Measurements from ENCODE around the gene CELSR1.

CELSR1 gene

DNA sequence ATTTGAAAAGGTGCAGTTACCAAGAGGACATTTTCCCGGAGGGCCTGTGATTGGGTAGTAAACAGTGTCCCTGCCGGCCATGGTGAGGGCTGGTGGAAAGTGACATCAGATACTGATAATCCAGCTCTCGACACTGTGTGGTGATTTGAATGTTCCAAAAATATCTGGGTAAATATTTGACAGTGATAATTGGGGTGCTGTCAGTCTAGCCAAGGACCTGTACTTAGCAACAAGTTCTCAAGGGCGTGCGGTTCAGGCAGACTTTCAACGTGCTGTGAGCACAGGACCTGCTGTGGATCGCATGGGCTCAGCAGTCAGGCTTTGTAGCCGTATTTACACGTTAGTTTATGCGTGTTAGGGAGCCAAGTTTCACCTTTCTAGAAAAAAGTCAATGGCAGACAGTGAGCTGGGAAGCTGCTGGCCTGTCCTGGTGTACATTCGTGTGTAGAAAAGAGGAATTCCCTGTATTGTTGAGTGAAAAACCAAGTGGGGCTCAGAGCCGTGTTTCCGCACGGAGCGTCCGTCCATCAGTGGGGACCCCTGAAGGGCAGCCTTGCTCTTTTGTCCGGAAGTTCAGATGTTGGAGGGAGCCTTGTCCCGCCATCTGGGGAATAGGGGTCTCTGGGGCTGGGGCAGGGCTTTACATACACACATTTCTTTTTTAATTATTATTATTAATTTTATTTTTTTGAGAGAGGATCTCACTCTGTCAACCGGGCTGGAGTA lies 190.6 kb downstream of the CELSR1 start:
- no peak for DNase-seq

- DNase-seq = no peak
These were observed 196.7 kb downstream of the CELSR1 start for GRCh38 chr22:46340676-46341075.

GRCh38 chr22:46339956-46340355 lies 197.5 kb downstream of the CELSR1 start:
- DNase-seq = no peak

GRCh38 chr22:46338636-46339035 lies 198.8 kb downstream of the CELSR1 start:
- no peak for DNase-seq

- DNase-seq = no peak
These were observed 199.6 kb downstream of the CELSR1 start for GRCh38 chr22:46337870-46338269.

DNA sequence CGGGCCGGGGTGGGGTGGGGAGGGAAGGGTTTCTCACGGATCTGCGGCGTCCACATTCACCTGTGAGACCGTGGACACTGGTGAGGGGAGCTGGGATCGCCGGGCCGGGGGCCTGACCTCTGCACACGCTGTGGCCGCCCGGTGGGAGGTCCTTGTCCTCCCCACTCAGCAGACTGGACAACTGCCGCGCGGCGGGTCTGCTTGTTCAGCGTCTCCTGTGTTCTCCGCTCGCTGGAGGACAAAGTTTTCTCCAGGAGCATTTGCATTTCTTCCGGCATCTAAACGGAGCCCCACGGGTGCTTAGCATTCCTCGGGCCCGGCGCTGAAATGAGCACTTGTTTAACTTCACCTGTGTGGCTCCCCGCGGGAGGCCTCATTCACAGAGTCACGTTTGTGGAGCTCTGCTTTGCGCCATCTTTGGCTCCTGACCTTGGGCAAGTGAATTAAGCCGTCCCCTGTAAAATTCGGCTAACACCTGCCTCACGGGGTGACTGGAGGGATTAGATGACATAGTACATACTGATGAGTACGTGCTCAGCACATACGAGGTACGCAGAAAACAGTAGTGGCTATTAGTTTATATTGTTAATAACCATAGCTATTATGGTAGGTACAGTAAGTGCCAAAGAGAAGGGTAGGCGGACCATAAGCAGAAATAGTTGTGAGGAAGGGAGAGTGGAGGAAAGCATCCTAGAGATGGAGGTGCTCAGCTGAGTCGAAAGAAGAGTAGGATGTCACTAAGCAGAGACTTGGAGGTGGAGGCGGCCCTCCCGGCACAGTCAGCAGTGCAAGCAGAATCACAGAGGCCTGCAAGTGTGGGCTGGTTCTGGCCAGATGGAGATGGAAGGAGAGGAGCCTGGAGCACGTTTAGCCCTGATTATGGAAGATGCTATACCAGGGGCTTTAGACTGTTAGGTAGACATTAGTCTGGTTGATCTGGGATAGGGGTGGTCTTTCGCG lies 201.0 kb downstream of the CELSR1 start:
- peak in 1 of 2 donors; percentile 13 for DNase-seq

DNA sequence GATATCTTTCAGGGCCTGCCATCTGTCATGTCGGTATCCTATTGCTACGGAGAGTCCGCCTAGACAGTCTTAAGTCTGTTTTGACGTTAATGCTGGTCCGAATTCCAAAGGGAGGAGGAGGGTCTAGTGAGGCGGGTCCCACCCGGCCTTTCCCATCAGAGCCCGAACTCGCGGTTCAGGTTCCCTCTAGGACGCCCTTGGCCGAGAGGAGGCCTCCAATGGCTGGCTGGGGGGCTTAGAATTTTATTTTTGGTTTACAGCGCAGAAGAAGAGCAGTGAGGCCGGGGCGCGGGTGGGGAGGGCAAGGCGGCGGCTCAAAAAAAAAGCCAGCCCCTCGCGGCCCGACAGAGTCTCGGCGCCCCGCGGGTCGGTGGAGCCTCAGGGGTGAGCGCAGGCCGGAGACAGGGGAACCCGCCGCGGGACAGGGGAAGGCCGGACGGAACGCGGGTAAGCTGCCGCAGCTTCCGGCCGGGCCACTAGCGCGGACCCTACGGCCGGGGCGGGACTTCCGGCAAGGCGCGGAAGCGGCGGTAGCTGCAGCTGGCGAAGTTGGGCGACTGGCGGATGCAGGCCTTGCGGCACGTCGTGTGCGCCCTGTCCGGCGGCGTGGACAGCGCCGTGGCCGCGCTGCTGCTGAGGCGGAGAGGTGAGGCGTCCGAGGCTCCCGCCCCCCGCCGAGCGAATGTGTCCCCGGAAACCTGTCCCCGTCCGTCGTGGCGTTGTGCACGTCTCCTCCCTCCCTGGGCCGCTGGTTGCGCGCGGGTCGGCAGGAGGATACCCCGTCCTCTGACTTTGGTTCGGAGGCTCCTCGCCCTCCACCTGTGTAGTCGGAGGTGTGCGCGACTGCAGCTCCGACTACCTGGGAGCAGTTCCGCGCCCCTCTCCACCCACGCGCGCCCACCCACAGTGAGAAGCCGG lies 202.0 kb downstream of the CELSR1 start, which contains the start of gene TRMU:
TRMU (plus strand) TSS at position 514 of the 918 bp plus-strand sequence; CDS start at position 565, 51 bp downstream.
- peak; percentile 73 to 79 for DNase-seq

- no peak for DNase-seq
These were observed 205.9 kb downstream of the CELSR1 start for GRCh38 chr22:46331496-46331895.

DNA sequence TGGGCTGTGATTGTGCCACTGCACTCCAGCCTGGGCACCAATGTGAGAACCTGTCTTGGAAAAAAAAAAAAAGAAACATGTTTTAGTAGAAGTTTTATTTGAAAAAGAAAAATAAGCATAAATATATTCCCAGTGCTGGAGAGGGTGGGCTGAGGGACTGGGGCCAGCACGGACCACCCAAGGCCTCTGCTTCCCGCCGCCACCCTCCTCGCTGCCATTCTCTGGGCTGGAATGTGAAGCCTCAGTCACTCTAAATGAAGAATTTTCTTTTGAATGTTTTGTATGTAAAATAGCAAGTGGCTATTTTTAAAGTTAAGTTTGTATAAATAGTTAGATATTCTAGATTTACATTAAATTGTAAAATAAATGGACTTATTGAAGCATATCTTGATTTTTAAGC lies 207.0 kb downstream of the CELSR1 start:
- DNase-seq = no peak

DNA sequence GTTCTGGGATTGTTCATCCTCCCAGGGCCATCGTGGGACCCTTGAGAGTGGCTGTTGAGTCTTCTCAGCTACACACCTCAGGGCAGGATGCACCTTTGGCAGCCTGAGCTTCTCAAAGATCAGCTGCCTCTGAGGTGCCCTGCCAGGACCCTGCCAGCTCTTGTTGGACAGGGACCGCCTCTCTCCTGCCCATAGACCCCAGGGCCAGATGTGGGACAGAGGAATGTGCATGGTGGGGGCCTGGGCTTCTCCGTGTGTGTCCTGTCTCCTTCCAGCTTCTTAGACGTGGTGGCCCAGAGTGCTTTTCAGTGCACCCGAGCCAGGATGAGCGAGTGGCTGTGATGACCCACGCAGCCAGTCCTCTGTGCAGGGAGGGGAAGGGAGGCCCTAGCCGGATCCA lies 207.8 kb downstream of the CELSR1 start:
- DNase-seq = no peak

- DNase-seq = no peak
These were observed 208.6 kb downstream of the CELSR1 start for GRCh38 chr22:46328797-46329196.

- DNase-seq = no peak
These were observed 209.5 kb downstream of the CELSR1 start for GRCh38 chr22:46327691-46328465.

- no peak for DNase-seq
These were observed 211.2 kb downstream of the CELSR1 start for GRCh38 chr22:46326066-46326680.

DNA sequence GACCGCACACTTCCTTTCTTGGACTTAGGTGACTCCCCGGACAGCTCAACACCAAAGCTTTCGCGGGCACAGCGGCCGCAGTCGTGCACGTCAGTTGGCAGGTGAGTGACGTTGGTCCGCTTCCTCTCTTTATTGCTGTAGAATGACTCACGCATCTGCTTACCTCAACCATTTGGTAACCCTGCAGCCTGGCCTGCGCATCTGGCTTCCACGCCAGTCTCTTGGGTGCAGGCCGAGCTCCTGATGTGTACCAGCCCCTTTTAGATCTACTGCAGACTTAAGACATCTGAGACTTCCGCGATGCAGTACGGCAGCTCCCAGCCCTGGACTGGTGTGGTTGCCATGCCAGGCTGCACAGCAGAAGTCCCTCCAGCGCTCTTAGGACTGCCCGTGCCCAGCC lies 214.3 kb downstream of the CELSR1 start:
- DNase-seq = no peak

DNA sequence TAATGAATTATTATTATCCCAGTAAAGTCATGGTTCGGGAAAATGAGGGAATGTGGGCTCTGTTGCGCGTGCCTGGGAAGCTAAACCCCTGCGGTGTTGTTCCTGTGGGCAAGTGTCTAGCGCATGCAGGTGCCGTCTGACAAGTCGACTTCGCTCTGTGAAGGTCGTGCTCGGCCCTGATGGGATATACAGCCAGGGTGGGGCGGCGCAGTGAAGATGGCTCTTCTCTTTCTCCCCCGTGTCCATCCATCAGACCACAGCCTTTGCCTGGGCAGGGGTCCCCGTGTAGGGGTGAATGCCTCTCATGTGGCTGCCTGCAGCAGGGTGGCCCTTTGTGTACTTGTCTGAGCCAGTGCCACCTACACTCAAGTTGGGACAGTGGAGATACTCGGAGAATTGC lies 214.7 kb downstream of the CELSR1 start:
- DNase-seq = no peak

DNA sequence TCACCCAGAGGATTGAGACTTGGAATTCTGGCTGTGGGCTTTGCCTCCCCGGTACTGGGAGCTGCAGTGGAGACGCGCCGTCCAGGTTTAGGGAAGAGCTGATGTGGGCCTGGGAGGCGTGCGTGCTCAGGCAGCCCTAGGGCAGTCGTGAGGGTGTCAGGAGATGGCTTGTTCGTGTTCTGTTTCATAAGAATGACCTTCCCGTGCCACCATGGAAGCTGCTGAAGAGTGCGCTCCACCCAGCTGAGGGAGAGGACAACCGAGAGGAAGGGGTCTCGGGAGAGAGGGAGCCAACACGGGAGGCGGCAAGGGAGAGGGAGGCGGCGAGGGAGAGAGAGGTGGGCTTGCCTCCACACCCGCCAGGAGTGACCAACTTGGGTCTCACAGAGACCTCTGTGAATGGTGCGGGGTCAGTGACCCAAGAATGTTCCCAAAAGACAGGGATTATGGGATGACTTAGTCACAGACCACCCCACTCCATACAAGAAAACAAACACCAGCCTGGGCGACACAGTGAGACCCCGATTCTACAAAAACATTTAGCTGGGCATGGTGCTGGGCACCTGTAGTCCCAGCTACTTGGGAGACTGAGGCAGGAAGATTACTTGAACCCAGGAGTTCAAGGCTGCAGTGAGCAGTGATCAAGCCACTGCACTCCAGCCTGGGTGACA lies 216.6 kb downstream of the CELSR1 start:
- no peak for DNase-seq

GRCh38 chr22:46320166-46320710 lies 217.2 kb downstream of the CELSR1 start:
- DNase-seq = no peak

GRCh38 chr22:46319319-46319718 lies 218.1 kb downstream of the CELSR1 start:
- DNase-seq = no peak

DNA sequence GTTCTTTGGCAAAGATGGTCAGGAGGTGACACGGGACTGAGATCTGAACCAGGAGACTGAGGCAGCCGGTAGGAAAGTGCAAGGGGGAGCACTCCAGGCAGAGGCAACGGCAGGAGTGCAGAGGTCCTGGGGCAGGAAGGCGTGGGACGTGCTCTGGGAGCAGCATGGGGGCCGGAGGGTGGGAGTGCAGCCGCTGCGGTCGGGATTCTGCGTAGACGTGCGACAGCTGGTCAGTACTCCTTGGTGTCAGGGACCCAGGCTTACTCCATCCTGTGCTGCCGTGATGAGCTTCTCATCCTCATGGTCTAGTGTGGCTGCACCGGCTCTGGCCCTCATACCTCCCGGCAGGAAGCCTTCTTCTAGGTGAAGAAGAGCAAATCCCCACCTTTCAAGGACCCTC lies 218.8 kb downstream of the CELSR1 start:
- DNase-seq = no peak

- DNase-seq = no peak
These were observed 219.8 kb downstream of the CELSR1 start for GRCh38 chr22:46317646-46318045.

GRCh38 chr22:46315976-46316375 lies 221.4 kb downstream of the CELSR1 start:
- no peak for DNase-seq
